ENCODE results near the gene C16orf78. TPM values are rescaled to one million over a fixed set of nuclear protein-coding genes. Genes with fewer than 3 reads are reported as not detected.
"Not testable (repeated sequence)": the region's sequence is repeated elsewhere in the genome, so short reads cannot be mapped to it uniquely, and the experiment has no call there.

C16orf78 gene
- total and polyA plus RNA-seq, 7 donors = not detected

GRCh38 chr16:49355933-49356665 lies 17.5 kb upstream of the C16orf78 start:
- no peak for TF ChIP-seq POLR2AphosphoS5 (IDR thresholded peaks at IDR 0.05)
- TF ChIP-seq CTCF (IDR thresholded peaks at IDR 0.05) = no peak
- TF ChIP-seq POLR2A (IDR thresholded peaks at IDR 0.05) = no peak
- no peak for TF ChIP-seq EP300 (IDR thresholded peaks at IDR 0.05)
- Histone ChIP-seq H3K36me3 (no peaks in the 10 kb centered on the region), H3K9me3 (no peaks in the 10 kb centered on the region), H3K27me3 (peaks cover 0 to 11% (median 0%) of the 10 kb centered on the region in 3 donors), H3K27ac (no peak overlapping the region), H3K4me3 (no peak overlapping the region), H3K4me1 (no peaks in the 10 kb centered on the region)
- 81 to 88% methylated on average over 6 of the region's 6 CpGs for WGBS, 2 donors
- intact Hi-C loops (cut with DNase I) = loop anchor here (10.0 kb wide), 1 partner anchor 521 kb away; no protein-coding TSS in a partner anchor
- no peak for DNase-seq

DNA sequence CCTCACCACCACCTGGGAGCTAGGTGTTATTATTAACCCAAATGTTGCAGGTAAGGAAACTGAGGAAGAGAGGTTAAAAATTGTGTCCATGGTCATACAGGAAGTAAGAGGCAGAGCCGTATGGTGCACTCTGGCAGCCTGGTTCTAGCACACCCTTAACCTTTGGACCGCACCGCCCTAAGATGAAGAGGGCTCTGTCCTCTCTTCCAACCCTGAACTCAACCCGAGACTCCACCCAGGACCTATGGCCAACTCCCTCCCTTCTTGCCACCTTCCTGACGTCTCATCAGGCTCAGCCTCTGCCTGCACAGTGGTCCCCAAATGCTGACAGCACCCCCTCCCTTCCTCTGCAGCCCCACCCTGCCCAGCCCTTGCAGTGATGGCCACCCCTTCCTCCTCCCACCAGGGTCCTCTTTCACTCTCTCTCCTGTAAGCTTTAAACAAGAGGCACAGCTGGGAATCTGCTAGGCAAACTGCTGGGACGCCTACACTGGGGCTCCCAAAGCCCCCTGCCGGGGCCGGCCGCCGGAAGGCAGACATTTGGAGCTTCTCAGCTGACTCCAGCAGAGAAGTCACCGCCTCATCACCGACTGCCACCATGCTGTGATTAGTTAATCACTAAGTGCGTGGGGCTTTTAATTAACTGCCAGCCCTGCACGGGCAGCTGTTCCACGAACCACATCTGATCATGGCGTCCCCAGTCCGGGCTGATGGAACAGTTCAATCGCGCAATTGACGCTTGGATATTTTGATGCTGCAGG lies 16.7 kb upstream of the C16orf78 start:
- no peak overlapping the region for H3K4me3 ChIP-seq
- H3K4me1 ChIP-seq = no peaks in the 10 kb centered on the region
- intact Hi-C loops (cut with DNase I) = loop anchor here (10.0 kb wide), 1 partner anchor 522 kb away; no protein-coding TSS in a partner anchor
- DNase-seq = no peak
- TF ChIP-seq EP300 (IDR thresholded peaks at IDR 0.05) = no peak
- no peak for TF ChIP-seq CTCF (IDR thresholded peaks at IDR 0.05)
- H3K27ac ChIP-seq = no peak overlapping the region
- peaks cover 0 to 5% (median 0%) of the 10 kb centered on the region in 3 donors for H3K27me3 ChIP-seq
- no peaks in the 10 kb centered on the region for H3K36me3 ChIP-seq
- H3K9me3 ChIP-seq = no peaks in the 10 kb centered on the region
- 56 to 60% methylated on average over 20 of the region's 20 CpGs for WGBS, 2 donors

DNA sequence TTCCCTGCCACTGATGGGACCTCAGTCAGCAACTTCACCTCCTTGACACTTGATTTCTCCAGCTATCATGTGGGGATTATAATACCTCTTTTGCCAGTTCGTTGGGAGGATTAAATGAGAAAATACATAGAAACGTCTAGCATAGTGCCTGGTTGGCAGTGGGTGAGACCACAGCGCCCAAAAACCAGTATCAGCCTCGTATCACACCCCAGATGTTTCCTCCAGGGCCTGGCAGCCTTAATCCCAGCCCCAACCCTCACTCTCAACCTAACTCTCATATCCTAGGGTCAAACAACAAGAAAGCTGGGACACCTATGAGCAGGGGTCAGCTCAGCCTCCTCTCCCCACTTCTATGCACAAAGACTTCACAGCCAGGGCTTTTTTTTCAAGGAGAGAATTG lies 14.0 kb upstream of the C16orf78 start:
- Histone ChIP-seq H3K9me3 (no peaks in the 10 kb centered on the region), H3K36me3 (no peaks in the 10 kb centered on the region), H3K4me1 (no peaks in the 10 kb centered on the region), H3K4me3 (no peak overlapping the region), H3K27me3 (peaks cover 0 to 5% (median 0%) of the 10 kb centered on the region in 3 donors), H3K27ac (no peak overlapping the region)
- TF ChIP-seq CTCF (IDR thresholded peaks at IDR 0.05) (no peak), POLR2AphosphoS5 (IDR thresholded peaks at IDR 0.05) (no peak), POLR2A (IDR thresholded peaks at IDR 0.05) (no peak)
- no peak for DNase-seq
- intact Hi-C loops (cut with DNase I) = loop anchor here (10.0 kb wide), 1 partner anchor 525 kb away; no protein-coding TSS in a partner anchor
- WGBS, 2 donors = 44 to 69% methylated on average over 4 of the region's 4 CpGs

DNA sequence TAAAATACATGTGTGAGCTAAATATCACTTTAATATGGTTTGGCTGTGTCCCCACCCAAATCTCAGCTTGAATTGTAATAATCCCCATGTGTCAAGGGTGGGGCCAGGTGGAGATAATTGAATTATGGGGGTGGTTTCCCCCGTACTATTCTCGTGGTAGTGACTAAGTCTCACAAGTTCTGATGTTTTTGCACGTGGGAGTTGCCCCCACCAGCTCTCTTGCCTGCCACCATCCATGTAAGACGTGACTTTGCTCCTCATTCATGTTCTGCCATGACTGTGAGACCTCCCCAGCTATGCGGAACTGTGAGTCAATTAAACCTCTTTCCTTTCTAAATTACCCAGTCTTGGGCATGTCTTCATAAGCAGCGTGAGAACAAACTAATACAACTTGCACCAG lies 11.9 kb upstream of the C16orf78 start:
- DNase-seq; H3K4me3 ChIP-seq; H3K4me1 ChIP-seq; H3K36me3 ChIP-seq; H3K27me3 ChIP-seq; H3K9me3 ChIP-seq; intact Hi-C loops (cut with DNase I); H3K27ac ChIP-seq: not testable (repeated sequence)
- WGBS, 2 donors = 61 to 81% methylated on average over 6 of the region's 6 CpGs

- H3K36me3 ChIP-seq = no peaks in the 10 kb centered on the region
- no peak for TF ChIP-seq CTCF (IDR thresholded peaks at IDR 0.05)
- TF ChIP-seq POLR2A (IDR thresholded peaks at IDR 0.05) = no peak
- no peak for TF ChIP-seq EP300 (IDR thresholded peaks at IDR 0.05)
- no peak for TF ChIP-seq POLR2AphosphoS5 (IDR thresholded peaks at IDR 0.05)
- DNase-seq = no peak
- intact Hi-C loops (cut with DNase I) = no loop called here
- no peaks in the 10 kb centered on the region for H3K9me3 ChIP-seq
- H3K4me1 ChIP-seq = no peaks in the 10 kb centered on the region
- WGBS, 2 donors = 75 to 83% methylated on average over 3 of the region's 3 CpGs
- H3K27ac ChIP-seq = no peak overlapping the region
- H3K27me3 ChIP-seq = peaks cover 0 to under 1% (median 0%) of the 10 kb centered on the region in 3 donors
- no peak overlapping the region for H3K4me3 ChIP-seq
These were observed 11.4 kb upstream of the C16orf78 start for GRCh38 chr16:49362230-49362629.
